MM.1S (cell line): ENCODE results near the gene PLEKHA1.

Experiments used
- EZH2 ChIP-seq: fragments of 300-600 bp; sonication (generic); optimal IDR thresholded peaks from 2 replicates; pipeline ENCODE3; 2017; ENCODE audit warnings: low read depth, mild to moderate bottlenecking, antibody characterized with exemption, low read length, mixed read lengths
- EZH2phosphoT487 ChIP-seq: fragments of 300-600 bp; sonication (generic); IDR thresholded peaks from 2 replicates; pipeline ENCODE4 v1.6.1; 2018; ENCODE audit warnings: antibody characterized with exemption, low read length
- TF ChIP-seq, protein P1 (sequence below): fragments of 300-600 bp; sonication (generic); IDR thresholded peaks from 2 replicates; pipeline ENCODE4 v1.5.1; 2016; ENCODE audit warnings: antibody characterized with exemption, low read length, mixed read lengths

DNA sequence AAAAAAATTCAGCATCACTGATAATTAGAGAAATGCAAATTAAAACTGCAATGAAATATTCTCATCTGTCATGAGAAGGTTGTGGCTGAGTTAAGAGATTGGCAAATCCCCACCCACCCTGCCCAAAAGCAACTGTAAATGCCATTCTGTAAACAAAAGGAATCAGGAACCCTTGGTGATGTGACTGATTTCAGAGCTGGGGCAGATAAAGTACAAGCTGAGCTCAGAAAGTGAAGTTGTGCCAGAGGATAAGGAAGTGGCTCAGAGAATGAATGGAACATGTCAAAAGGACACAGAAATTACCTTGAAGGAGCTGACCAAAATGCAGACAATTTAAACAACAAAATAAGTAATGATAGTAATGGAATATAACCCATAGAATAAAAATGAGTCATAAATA lies 47.2 kb downstream of the PLEKHA1 start:
- TF ChIP-seq, protein P1, sequence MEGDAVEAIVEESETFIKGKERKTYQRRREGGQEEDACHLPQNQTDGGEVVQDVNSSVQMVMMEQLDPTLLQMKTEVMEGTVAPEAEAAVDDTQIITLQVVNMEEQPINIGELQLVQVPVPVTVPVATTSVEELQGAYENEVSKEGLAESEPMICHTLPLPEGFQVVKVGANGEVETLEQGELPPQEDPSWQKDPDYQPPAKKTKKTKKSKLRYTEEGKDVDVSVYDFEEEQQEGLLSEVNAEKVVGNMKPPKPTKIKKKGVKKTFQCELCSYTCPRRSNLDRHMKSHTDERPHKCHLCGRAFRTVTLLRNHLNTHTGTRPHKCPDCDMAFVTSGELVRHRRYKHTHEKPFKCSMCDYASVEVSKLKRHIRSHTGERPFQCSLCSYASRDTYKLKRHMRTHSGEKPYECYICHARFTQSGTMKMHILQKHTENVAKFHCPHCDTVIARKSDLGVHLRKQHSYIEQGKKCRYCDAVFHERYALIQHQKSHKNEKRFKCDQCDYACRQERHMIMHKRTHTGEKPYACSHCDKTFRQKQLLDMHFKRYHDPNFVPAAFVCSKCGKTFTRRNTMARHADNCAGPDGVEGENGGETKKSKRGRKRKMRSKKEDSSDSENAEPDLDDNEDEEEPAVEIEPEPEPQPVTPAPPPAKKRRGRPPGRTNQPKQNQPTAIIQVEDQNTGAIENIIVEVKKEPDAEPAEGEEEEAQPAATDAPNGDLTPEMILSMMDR: no peak
- TF ChIP-seq EZH2 (no peak), EZH2phosphoT487 (no peak)
